ENCODE measurements around the gene ORM1.

Gene ORM1

GRCh38 chr9:114296338-114296737 lies 26.6 kb upstream of the ORM1 start:
- H3K36me3 ChIP-seq (ENCODE audit: control insufficient read depth in 5 of 5, insufficient read depth in 5 of 5, low read length in 5 of 5), result peaks cover 0 to 18% (median 5%) of the 10 kb centered on the region in 5 donors
- H3K27ac ChIP-seq (ENCODE audit: low read depth, low read length), result no peak overlapping the region

GRCh38 chr9:114299286-114300152 lies 23.4 kb upstream of the ORM1 start:
- no peak overlapping the region for H3K4me3 ChIP-seq (ENCODE audit: low read depth in 1 of 5, low read length in 5 of 5)
- H3K27ac ChIP-seq (ENCODE audit: low read depth, low read length), result no peak overlapping the region
- peaks cover 0 to 11% (median 4%) of the 10 kb centered on the region in 5 donors for H3K36me3 ChIP-seq (ENCODE audit: control insufficient read depth in 5 of 5, insufficient read depth in 5 of 5, low read length in 5 of 5)
- H3K4me1 ChIP-seq (ENCODE audit: control insufficient read depth in 5 of 5, insufficient read depth in 5 of 5, low read length in 5 of 5), result peaks cover 0 to 8% (median 5%) of the 10 kb centered on the region in 5 donors
- no peaks in the 10 kb centered on the region for H3K27me3 ChIP-seq (ENCODE audit: control insufficient read depth in 5 of 5, insufficient read depth in 4 of 5, low read length in 5 of 5)
- H3K9me3 ChIP-seq (ENCODE audit: control insufficient read depth in 5 of 5, low read length in 5 of 5), result peaks cover 0 to 6% (median 6%) of the 10 kb centered on the region in 5 donors
- no peak overlapping the region for H3K9ac ChIP-seq (ENCODE audit: low read length in 5 of 5)

More at GRCh38 chr9:114296338-114296737, 26.6 kb upstream of the ORM1 start:
- Histone ChIP-seq H3K9me3 (ENCODE audit: control insufficient read depth in 5 of 5, low read length in 5 of 5) (peaks cover 0 to 8% (median 7%) of the 10 kb centered on the region in 5 donors), H3K4me1 (ENCODE audit: control insufficient read depth in 5 of 5, insufficient read depth in 5 of 5, low read length in 5 of 5) (peaks cover 0 to 8% (median 5%) of the 10 kb centered on the region in 5 donors), H3K27me3 (ENCODE audit: control insufficient read depth in 5 of 5, insufficient read depth in 4 of 5, low read length in 5 of 5) (no peaks in the 10 kb centered on the region), H3K4me3 (ENCODE audit: low read depth in 1 of 5, low read length in 5 of 5) (no peak overlapping the region), H3K9ac (ENCODE audit: low read length in 5 of 5) (no peak overlapping the region)

GRCh38 chr9:114300153-114300845 lies 22.6 kb upstream of the ORM1 start:
- Histone ChIP-seq H3K27me3 (ENCODE audit: control insufficient read depth in 5 of 5, insufficient read depth in 4 of 5, low read length in 5 of 5) (no peaks in the 10 kb centered on the region), H3K4me3 (ENCODE audit: low read depth in 1 of 5, low read length in 5 of 5) (no peak overlapping the region), H3K27ac (ENCODE audit: low read depth, low read length) (no peak overlapping the region), H3K9me3 (ENCODE audit: control insufficient read depth in 5 of 5, low read length in 5 of 5) (peaks cover 0 to 2% (median 0%) of the 10 kb centered on the region in 5 donors), H3K4me1 (ENCODE audit: control insufficient read depth in 5 of 5, insufficient read depth in 5 of 5, low read length in 5 of 5) (peaks cover 0 to 8% (median 5%) of the 10 kb centered on the region in 5 donors), H3K36me3 (ENCODE audit: control insufficient read depth in 5 of 5, insufficient read depth in 5 of 5, low read length in 5 of 5) (peaks cover 0 to 5% (median 0%) of the 10 kb centered on the region in 5 donors), H3K9ac (ENCODE audit: low read length in 5 of 5) (no peak overlapping the region)

- no peaks in the 10 kb centered on the region for H3K27me3 ChIP-seq (ENCODE audit: control insufficient read depth in 5 of 5, insufficient read depth in 4 of 5, low read length in 5 of 5)
- no peak overlapping the region for H3K27ac ChIP-seq (ENCODE audit: low read depth, low read length)
- H3K9me3 ChIP-seq (ENCODE audit: control insufficient read depth in 5 of 5, low read length in 5 of 5), result peaks cover 0 to 2% (median 0%) of the 10 kb centered on the region in 5 donors
- peaks cover 0 to 12% (median 6%) of the 10 kb centered on the region in 5 donors for H3K4me1 ChIP-seq (ENCODE audit: control insufficient read depth in 5 of 5, insufficient read depth in 5 of 5, low read length in 5 of 5)
- H3K36me3 ChIP-seq (ENCODE audit: control insufficient read depth in 5 of 5, insufficient read depth in 5 of 5, low read length in 5 of 5), result peaks cover 0 to 3% (median 0%) of the 10 kb centered on the region in 5 donors
- H3K9ac ChIP-seq (ENCODE audit: low read length in 5 of 5), result no peak overlapping the region
- H3K4me3 ChIP-seq (ENCODE audit: low read depth in 1 of 5, low read length in 5 of 5), result no peak overlapping the region
Observed at GRCh38 chr9:114300846-114301797, 21.8 kb upstream of the ORM1 start.

- peaks cover 0 to 3% (median 0%) of the 10 kb centered on the region in 5 donors for H3K36me3 ChIP-seq (ENCODE audit: control insufficient read depth in 5 of 5, insufficient read depth in 5 of 5, low read length in 5 of 5)
- H3K27me3 ChIP-seq (ENCODE audit: control insufficient read depth in 5 of 5, insufficient read depth in 4 of 5, low read length in 5 of 5), result no peaks in the 10 kb centered on the region
- H3K4me3 ChIP-seq (ENCODE audit: low read depth in 1 of 5, low read length in 5 of 5), result no peak overlapping the region
- H3K9me3 ChIP-seq (ENCODE audit: control insufficient read depth in 5 of 5, low read length in 5 of 5), result no peaks in the 10 kb centered on the region
- no peak overlapping the region for H3K27ac ChIP-seq (ENCODE audit: low read depth, low read length)
- H3K9ac ChIP-seq (ENCODE audit: low read length in 5 of 5), result no peak overlapping the region
- peaks cover 0 to 12% (median 6%) of the 10 kb centered on the region in 5 donors for H3K4me1 ChIP-seq (ENCODE audit: control insufficient read depth in 5 of 5, insufficient read depth in 5 of 5, low read length in 5 of 5)
Observed at GRCh38 chr9:114301798-114302565, 20.9 kb upstream of the ORM1 start.

- peaks cover 0 to 6% (median 0%) of the 10 kb centered on the region in 5 donors for H3K36me3 ChIP-seq (ENCODE audit: control insufficient read depth in 5 of 5, insufficient read depth in 5 of 5, low read length in 5 of 5)
- H3K4me3 ChIP-seq (ENCODE audit: low read depth in 1 of 5, low read length in 5 of 5), result no peak overlapping the region
- H3K27me3 ChIP-seq (ENCODE audit: control insufficient read depth in 5 of 5, insufficient read depth in 4 of 5, low read length in 5 of 5), result no peaks in the 10 kb centered on the region
- H3K4me1 ChIP-seq (ENCODE audit: control insufficient read depth in 5 of 5, insufficient read depth in 5 of 5, low read length in 5 of 5), result peaks cover 0 to 12% (median 6%) of the 10 kb centered on the region in 5 donors
- no peak overlapping the region for H3K27ac ChIP-seq (ENCODE audit: low read depth, low read length)
- H3K9ac ChIP-seq (ENCODE audit: low read length in 5 of 5), result no peak overlapping the region
- no peaks in the 10 kb centered on the region for H3K9me3 ChIP-seq (ENCODE audit: control insufficient read depth in 5 of 5, low read length in 5 of 5)
Observed at GRCh38 chr9:114302727-114303126, 20.2 kb upstream of the ORM1 start.

- H3K27ac ChIP-seq (ENCODE audit: low read depth, low read length), result no peak overlapping the region
- H3K4me1 ChIP-seq (ENCODE audit: control insufficient read depth in 5 of 5, insufficient read depth in 5 of 5, low read length in 5 of 5), result peaks cover 0 to 12% (median 6%) of the 10 kb centered on the region in 5 donors
- H3K9ac ChIP-seq (ENCODE audit: low read length in 5 of 5), result no peak overlapping the region
- H3K9me3 ChIP-seq (ENCODE audit: control insufficient read depth in 5 of 5, low read length in 5 of 5), result no peaks in the 10 kb centered on the region
- no peak overlapping the region for H3K4me3 ChIP-seq (ENCODE audit: low read depth in 1 of 5, low read length in 5 of 5)
- no peaks in the 10 kb centered on the region for H3K27me3 ChIP-seq (ENCODE audit: control insufficient read depth in 5 of 5, insufficient read depth in 4 of 5, low read length in 5 of 5)
- H3K36me3 ChIP-seq (ENCODE audit: control insufficient read depth in 5 of 5, insufficient read depth in 5 of 5, low read length in 5 of 5), result peaks cover 0 to 6% (median 0%) of the 10 kb centered on the region in 5 donors
Observed at GRCh38 chr9:114303571-114303970, 19.3 kb upstream of the ORM1 start.

- Histone ChIP-seq H3K27ac (ENCODE audit: low read depth, low read length) (no peak overlapping the region), H3K4me1 (ENCODE audit: control insufficient read depth in 5 of 5, insufficient read depth in 5 of 5, low read length in 5 of 5) (peaks cover 0 to 8% (median 6%) of the 10 kb centered on the region in 5 donors), H3K9ac (ENCODE audit: low read length in 5 of 5) (no peak overlapping the region), H3K4me3 (ENCODE audit: low read depth in 1 of 5, low read length in 5 of 5) (no peak overlapping the region), H3K36me3 (ENCODE audit: control insufficient read depth in 5 of 5, insufficient read depth in 5 of 5, low read length in 5 of 5) (peaks cover 0 to 6% (median 0%) of the 10 kb centered on the region in 5 donors), H3K27me3 (ENCODE audit: control insufficient read depth in 5 of 5, insufficient read depth in 4 of 5, low read length in 5 of 5) (no peaks in the 10 kb centered on the region), H3K9me3 (ENCODE audit: control insufficient read depth in 5 of 5, low read length in 5 of 5) (no peaks in the 10 kb centered on the region)
Observed at GRCh38 chr9:114303977-114304376, 18.9 kb upstream of the ORM1 start.

Data from subcutaneous abdominal adipose tissue (tissue), 5 donors.